ENCODE measurements around the gene CYBC1. TPM values are rescaled to one million over a fixed set of nuclear protein-coding genes. Genes with fewer than 3 reads are reported as not detected.

The CYBC1 gene
- total RNA-seq, 1 experiment from 2014 or later, result 174 TPM

GRCh38 chr17:82397449-82398335 is 52.9 kb downstream of the CYBC1 start:
- no peaks in the 10 kb centered on the region for H3K9me3 ChIP-seq (ENCODE audit: control insufficient read depth, insufficient read depth, low read depth, low read length)
- no peaks in the 10 kb centered on the region for H3K36me3 ChIP-seq (ENCODE audit: control insufficient read depth, insufficient read depth, low read length)
- no peak for DNase-seq (ENCODE audit: low read depth, low spot score)
- no peaks in the 10 kb centered on the region for H3K27me3 ChIP-seq (ENCODE audit: control insufficient read depth, insufficient read depth, low read length)
- intact Hi-C loops (cut with micrococcal nuclease; ENCODE audit: unreplicated experiment) (no loop called here), in situ Hi-C loops (cut with HindIII; ENCODE audit: low pct_unique_long_range_greater_than_20kb, low sequenced_read_pairs) (no loop called here)
- H3K4me3 ChIP-seq (ENCODE audit: low read depth in 2 of 2, low read length in 2 of 2), result no peak overlapping the region
- ChIA-PET POLR2A (no interaction called here), CTCF (no interaction called here)
- H3K27ac ChIP-seq (ENCODE audit: low read length), result no peak overlapping the region
- ATAC-seq, result peak; percentile 35; the same call in 1 of the 2 replicates
- no TSS peak for BruUV-seq (replicated peaks)
- no peak for TF ChIP-seq TCF7L2 (IDR thresholded peaks at IDR 0.05; ENCODE audit: low read depth, low read length)
- TF ChIP-seq SIN3A (IDR thresholded peaks at IDR 0.05; ENCODE audit: borderline replicate concordance, insufficient read depth, low read depth, low read length), result no peak
- no peak for TF ChIP-seq CTCF (IDR thresholded peaks at IDR 0.05)
- no peak for TF ChIP-seq REST (IDR thresholded peaks at IDR 0.05; ENCODE audit: insufficient read depth in 1 of 2, low read depth in 2 of 2, low read length in 1 of 2)
- TF ChIP-seq POLR2AphosphoS5 (IDR thresholded peaks at IDR 0.05; ENCODE audit: low read depth, low read length), result no peak
- H3K4me1 ChIP-seq (ENCODE audit: control insufficient read depth, insufficient read depth, low read length), result peaks cover 7% of the 10 kb centered on the region; the same call in 1 of the 2 replicates

GRCh38 chr17:82396601-82397435 is 53.7 kb downstream of the CYBC1 start:
- intact Hi-C loops (cut with micrococcal nuclease; ENCODE audit: unreplicated experiment) (no loop called here), in situ Hi-C loops (cut with HindIII; ENCODE audit: low pct_unique_long_range_greater_than_20kb, low sequenced_read_pairs) (no loop called here)
- Histone ChIP-seq H3K4me3 (ENCODE audit: low read depth in 2 of 2, low read length in 2 of 2) (no peak overlapping the region), H3K9me3 (ENCODE audit: control insufficient read depth, insufficient read depth, low read depth, low read length) (no peaks in the 10 kb centered on the region), H3K36me3 (ENCODE audit: control insufficient read depth, insufficient read depth, low read length) (no peaks in the 10 kb centered on the region), H3K4me1 (ENCODE audit: control insufficient read depth, insufficient read depth, low read length) (peaks cover 7% of the 10 kb centered on the region; the same call in 1 of the 2 replicates), H3K27ac (ENCODE audit: low read length) (no peak overlapping the region), H3K27me3 (ENCODE audit: control insufficient read depth, insufficient read depth, low read length) (no peaks in the 10 kb centered on the region)
- ATAC-seq (peak; percentile 59), DNase-seq (ENCODE audit: low read depth, low spot score) (no peak)
- ChIA-PET CTCF (no interaction called here), POLR2A (no interaction called here)
- no TSS peak for BruUV-seq (replicated peaks)
- TF ChIP-seq POLR2AphosphoS5 (IDR thresholded peaks at IDR 0.05; ENCODE audit: low read depth, low read length) (no peak), REST (IDR thresholded peaks at IDR 0.05; ENCODE audit: insufficient read depth in 1 of 2, low read depth in 2 of 2, low read length in 1 of 2) (peak in 1 of 2 experiments; percentile 85; a peak in 2 of 4 replicates)

Measured in Panc1 (cell line).